Upper lobe of left lung (tissue), 4 donors: ENCODE results near the gene A3GALT2.

ENCODE experiments used
- POLR2AphosphoS5 ChIP-seq, 2 donors: sonication (generic); formaldehyde crosslinking; IDR thresholded peaks; one replicate each; pipeline ENCODE4 v1.5.1; 2017; ENCODE audit warnings: antibody characterized with exemption in 2 of 2
- TF ChIP-seq, protein P1 (sequence below), 6 experiments: fragments of 450-650 bp in 4 of 6; fragments of 200-600 bp in 2 of 6; sonication (generic) in 2 of 6; IDR thresholded peaks; one replicate each; pipeline ENCODE4 v1.5.1; 2016 to 2019; ENCODE audit warnings: antibody characterized with exemption in 6 of 6

GRCh38 chr1:33270808-33271465 is 50.0 kb downstream of the A3GALT2 start:
- no peak for TF ChIP-seq POLR2AphosphoS5 (IDR thresholded peaks at IDR 0.05)
- TF ChIP-seq, protein P1, sequence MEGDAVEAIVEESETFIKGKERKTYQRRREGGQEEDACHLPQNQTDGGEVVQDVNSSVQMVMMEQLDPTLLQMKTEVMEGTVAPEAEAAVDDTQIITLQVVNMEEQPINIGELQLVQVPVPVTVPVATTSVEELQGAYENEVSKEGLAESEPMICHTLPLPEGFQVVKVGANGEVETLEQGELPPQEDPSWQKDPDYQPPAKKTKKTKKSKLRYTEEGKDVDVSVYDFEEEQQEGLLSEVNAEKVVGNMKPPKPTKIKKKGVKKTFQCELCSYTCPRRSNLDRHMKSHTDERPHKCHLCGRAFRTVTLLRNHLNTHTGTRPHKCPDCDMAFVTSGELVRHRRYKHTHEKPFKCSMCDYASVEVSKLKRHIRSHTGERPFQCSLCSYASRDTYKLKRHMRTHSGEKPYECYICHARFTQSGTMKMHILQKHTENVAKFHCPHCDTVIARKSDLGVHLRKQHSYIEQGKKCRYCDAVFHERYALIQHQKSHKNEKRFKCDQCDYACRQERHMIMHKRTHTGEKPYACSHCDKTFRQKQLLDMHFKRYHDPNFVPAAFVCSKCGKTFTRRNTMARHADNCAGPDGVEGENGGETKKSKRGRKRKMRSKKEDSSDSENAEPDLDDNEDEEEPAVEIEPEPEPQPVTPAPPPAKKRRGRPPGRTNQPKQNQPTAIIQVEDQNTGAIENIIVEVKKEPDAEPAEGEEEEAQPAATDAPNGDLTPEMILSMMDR (IDR thresholded peaks at IDR 0.05) = no peak
